H1 (cell line): ENCODE data around the gene ELAVL2. TPM values are rescaled to one million over a fixed set of nuclear protein-coding genes. Genes with fewer than 3 reads are reported as not detected.
A peak's percentile ranks its signal among the peaks of the same experiment; 100 is the strongest.

ENCODE experiments used
- CHD7 ChIP-seq: fragments of 300-600 bp; sonication (generic); IDR thresholded peaks from 2 replicates; pipeline ENCODE4 v1.7.1; 2012; ENCODE audit warnings: low read length, moderate library complexity, mild to moderate bottlenecking, inconsistent platforms; ENCODE audit not compliant: insufficient replicate concordance
- GABPA ChIP-seq: IDR thresholded peaks from 2 replicates; pipeline ENCODE4 v1.6.1; 2011; ENCODE audit warnings: mild to moderate bottlenecking, low read length, moderate library complexity, borderline replicate concordance; ENCODE audit not compliant: insufficient read depth
- GTF2F1 ChIP-seq: IDR thresholded peaks from 2 replicates; pipeline ENCODE4 v1.6.1; 2012; ENCODE audit warnings: low read depth, low read length, improper control_type of control experiment, borderline replicate concordance
- MAX ChIP-seq: IDR thresholded peaks from 2 replicates; pipeline ENCODE4 v1.6.1; 2012; ENCODE audit warnings: inconsistent platforms
- NRF1 ChIP-seq: IDR thresholded peaks from 2 replicates; pipeline ENCODE4 v1.6.1; 2011; ENCODE audit warnings: mild to moderate bottlenecking, low read depth, low read length, improper control_type of control experiment
- SIRT6 ChIP-seq: IDR thresholded peaks from one replicate; pipeline ENCODE4 v1.7.1; 2012; ENCODE audit warnings: low read length, inconsistent platforms
- SP4 ChIP-seq: IDR thresholded peaks from 2 replicates; pipeline ENCODE4 v1.6.1; 2012; ENCODE audit warnings: low read length, inconsistent platforms
- TAF7 ChIP-seq: optimal IDR thresholded peaks from 2 replicates; pipeline ENCODE3; 2011; ENCODE audit warnings: low read depth, mild to moderate bottlenecking, inconsistent platforms, low read length, moderate library complexity, borderline replicate concordance
- polyA plus RNA-seq, 7 experiments: library from polyadenylated mRNA; depleted of rRNA in 3 of 7; stranded (reverse) in 5 of 7; unstranded in 2 of 7; fragments of >200 nt in 5 of 7; fragments of 200-250 nt in 2 of 7; gene quantifications; 1 replicate in 5 of 7; 2 replicates in 1 of 7; 4 replicates in 1 of 7; pipeline versions ENCODE4 v1.2.1 to v1.2.3, GENCODE V29; 2011 to 2013; ENCODE audit warnings: missing spikeins in 2 of 7, mixed read lengths in 2 of 7
- total RNA-seq: library from RNA; stranded (reverse); fragmentation: NEBNext Ultra II Directional; extraction: Animal tissue kit (Norgen Biotek cat#: 25700); gene quantifications from 2 replicates; pipeline ENCODE4 v1.2.1, GENCODE V29; 2021

Gene ELAVL2
- total and polyA plus RNA-seq, 2 of the 8 experiments (the other 6 are each of a cell fraction or from before 2014, with no cell fraction given): 4.9 to 21.9 TPM

GRCh38 chr9:23824830-23825591 lies 1.0 kb downstream of the ELAVL2 start (continued):
- no peak for TF ChIP-seq CHD7
- TF ChIP-seq SP4: no peak
- no peak for TF ChIP-seq TAF7
- peak; percentile 35; the same call in 1 of the 2 replicates for TF ChIP-seq MAX
- TF ChIP-seq GABPA: no peak
- TF ChIP-seq SIRT6: no peak
- TF ChIP-seq NRF1: no peak
- no peak for TF ChIP-seq GTF2F1
